Measurements from ENCODE around the gene QRFP.

Gene QRFP

DNA sequence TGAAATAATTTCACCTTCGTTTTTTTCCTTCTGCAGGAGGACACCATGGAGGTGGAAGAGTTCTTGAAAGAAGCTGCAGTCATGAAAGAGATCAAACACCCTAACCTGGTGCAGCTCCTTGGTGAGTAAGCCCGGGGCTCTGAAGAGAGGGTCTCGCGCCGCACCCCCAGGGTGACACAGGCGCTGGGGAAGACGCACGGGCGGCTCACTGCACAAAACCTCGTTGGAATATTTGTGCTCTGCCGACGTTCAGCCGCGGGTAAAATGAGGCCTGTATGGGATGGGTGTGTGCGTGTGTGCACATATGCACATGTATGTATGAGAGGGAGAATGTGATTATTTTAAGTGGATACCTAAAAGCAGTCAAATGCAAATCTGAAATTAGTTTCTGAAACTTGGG lies 24.5 kb downstream of the QRFP start:
- DNase-seq (ENCODE audit: low read depth), result no peak

GRCh38 chr9:130871395-130872062 lies 25.1 kb downstream of the QRFP start:
- no peak for DNase-seq (ENCODE audit: low read depth)

GRCh38 chr9:130870491-130871381 lies 25.9 kb downstream of the QRFP start:
- DNase-seq (ENCODE audit: low read depth), result no peak

GRCh38 chr9:130869250-130869649 lies 27.4 kb downstream of the QRFP start:
- no peak for DNase-seq (ENCODE audit: low read depth)

GRCh38 chr9:130868230-130868629 lies 28.4 kb downstream of the QRFP start:
- DNase-seq (ENCODE audit: low read depth), result no peak

GRCh38 chr9:130867556-130867955 lies 29.1 kb downstream of the QRFP start:
- DNase-seq (ENCODE audit: low read depth), result no peak

- peak; percentile 34 for DNase-seq (ENCODE audit: low read depth)
These were observed 30.1 kb downstream of the QRFP start for GRCh38 chr9:130866474-130866965.

GRCh38 chr9:130865921-130866320 lies 30.7 kb downstream of the QRFP start:
- no peak for DNase-seq (ENCODE audit: low read depth)

GRCh38 chr9:130864541-130864940 lies 32.1 kb downstream of the QRFP start:
- no peak for DNase-seq (ENCODE audit: low read depth)

GRCh38 chr9:130862747-130863146 lies 33.9 kb downstream of the QRFP start:
- no peak for DNase-seq (ENCODE audit: low read depth)

GRCh38 chr9:130862217-130862616 lies 34.4 kb downstream of the QRFP start:
- no peak for DNase-seq (ENCODE audit: low read depth)

DNA sequence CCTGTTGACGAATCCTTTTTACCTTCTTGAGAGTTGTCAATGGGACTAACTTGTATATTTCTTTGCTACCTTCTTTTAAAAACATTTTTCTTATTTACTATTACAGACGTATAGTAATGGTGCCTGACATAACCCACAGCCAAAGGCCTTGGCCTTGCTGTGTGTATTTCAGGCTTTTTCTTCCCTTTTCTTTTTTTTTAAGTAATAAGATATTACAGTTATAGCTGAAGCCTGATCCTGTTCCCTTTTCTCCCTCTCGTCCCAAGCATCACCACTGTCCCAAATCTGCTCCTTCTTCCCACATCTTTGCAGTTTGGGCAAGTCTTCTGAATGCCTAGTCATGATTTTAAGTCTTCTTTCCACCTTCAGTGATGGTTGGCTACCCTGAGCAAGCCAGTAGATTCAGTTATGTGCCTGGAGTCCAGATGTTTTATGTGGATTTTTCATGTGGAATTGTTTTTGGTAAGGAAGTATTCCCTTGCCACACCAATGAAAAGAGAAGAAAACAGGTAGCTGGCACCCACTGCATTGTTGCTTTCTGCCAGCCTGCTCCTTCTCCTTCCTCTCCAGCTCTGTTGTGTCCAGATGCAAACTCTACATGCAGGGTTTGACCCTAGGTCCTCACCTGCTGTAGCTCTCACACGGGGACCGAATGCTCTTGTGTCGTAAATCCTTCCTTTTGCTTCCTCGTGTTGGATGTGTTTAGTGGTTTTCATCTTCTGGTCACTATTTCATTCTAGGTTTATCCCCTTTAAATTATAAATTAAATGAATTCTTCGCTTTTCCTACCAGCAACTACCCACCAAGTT lies 35.0 kb downstream of the QRFP start:
- DNase-seq (ENCODE audit: low read depth), result no peak

GRCh38 chr9:130860458-130861316 lies 35.9 kb downstream of the QRFP start:
- DNase-seq (ENCODE audit: low read depth), result no peak

DNA sequence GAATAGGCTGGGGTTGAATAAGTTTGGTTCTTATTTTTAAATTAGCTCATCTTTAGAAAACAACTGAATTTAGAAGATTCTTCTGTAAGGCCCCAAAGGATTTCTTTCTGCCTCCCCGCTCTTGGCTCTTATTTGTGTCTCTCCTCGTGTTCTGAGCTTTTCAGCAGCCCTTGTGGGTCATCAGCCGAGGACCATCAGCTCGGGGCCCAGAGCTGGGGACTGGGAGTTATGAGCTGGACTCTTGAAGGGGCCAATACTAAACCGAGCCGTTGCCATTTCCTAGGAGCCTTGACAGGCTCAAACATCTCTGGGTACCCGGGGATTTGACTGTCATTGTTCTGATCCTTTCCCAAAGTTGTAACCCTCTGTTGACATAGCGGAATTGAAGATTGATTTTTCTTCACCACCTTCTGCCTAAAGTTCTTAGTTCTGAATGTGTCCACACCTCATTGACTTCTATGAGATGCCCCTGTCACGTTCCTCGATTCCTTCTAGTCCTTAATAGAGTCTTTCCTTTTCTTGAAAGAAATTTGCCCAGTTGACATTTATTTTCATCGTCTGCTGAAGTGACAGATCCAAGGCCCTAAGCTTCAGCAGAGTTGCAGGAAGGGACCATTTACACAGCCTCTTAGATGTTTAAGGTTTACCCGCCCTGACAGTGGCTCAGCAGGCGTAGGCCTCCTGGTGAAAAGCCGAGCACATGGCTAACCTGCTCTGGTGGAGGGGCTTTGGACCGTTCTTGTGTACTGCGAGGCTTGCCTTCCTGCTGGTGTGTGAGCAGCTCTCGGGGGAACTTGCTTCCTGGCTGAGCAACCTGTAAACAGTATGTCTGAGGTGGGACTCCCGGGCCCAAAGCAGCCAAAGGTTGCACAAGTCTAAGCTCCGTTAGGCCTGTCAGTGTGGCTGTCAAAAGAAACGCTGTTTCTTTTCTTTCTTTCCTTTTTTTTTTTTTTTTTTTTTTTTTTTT lies 37.6 kb downstream of the QRFP start:
- DNase-seq (ENCODE audit: low read depth), result no peak

DNA sequence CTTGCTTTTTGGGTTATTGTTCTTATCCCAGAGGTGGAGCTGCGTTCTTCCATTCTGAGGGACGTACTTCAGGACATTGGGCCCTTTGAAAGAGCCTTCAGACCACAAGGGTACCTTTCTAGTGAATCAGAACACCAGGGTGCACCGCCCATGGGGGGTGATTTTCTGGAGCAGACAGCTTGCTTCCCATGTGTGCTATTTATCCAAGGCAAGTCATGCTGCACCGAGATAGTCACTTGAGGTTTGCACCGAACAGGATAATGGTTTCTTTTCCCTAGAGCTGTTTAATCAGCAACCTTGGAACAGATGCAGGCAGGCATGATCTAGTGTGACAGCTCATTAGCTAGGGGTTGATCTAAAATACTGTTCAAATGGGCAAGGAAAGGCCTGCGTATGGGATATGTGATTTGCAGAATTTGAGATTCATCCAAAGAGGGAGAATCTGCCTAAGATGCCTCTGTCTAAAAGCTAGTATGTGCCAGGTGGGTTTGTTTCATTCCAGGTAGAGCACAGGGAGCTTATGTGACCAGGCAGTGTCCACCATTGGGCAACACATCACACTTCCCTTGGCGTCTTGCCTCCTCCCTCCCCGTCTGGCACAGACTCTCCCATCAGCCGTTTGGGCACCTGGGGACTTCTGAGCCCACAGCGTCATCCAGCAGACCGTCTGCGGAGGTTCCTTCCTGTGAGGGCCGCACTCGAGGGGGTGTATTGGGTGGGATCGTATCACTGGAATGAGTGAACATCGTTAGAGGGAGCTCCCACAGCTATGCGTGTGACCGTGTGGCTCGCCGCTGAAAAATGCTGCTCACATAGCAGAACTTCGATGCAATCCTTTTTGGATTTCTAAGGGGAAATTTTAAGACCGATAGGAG lies 38.5 kb downstream of the QRFP start:
- DNase-seq (ENCODE audit: low read depth), result no peak

GRCh38 chr9:130856474-130856873 lies 40.1 kb downstream of the QRFP start:
- DNase-seq (ENCODE audit: low read depth), result no peak

DNA sequence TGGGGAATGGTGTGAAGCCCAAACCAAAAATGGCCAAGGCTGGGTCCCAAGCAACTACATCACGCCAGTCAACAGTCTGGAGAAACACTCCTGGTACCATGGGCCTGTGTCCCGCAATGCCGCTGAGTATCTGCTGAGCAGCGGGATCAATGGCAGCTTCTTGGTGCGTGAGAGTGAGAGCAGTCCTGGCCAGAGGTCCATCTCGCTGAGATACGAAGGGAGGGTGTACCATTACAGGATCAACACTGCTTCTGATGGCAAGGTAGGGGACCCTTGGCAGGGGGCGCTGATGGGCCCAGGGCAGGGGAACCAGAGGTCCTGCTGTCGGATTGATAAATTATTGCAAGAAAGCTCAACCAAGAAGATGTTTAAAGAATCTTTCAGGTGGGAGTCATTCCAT lies 41.8 kb downstream of the QRFP start:
- DNase-seq (ENCODE audit: low read depth), result no peak

GRCh38 chr9:130854092-130854491 lies 42.5 kb downstream of the QRFP start:
- no peak for DNase-seq (ENCODE audit: low read depth)

GRCh38 chr9:130852801-130853200 lies 43.8 kb downstream of the QRFP start:
- DNase-seq (ENCODE audit: low read depth), result no peak

Data from CMK (cell line).